PC-3 (cell line): ENCODE measurements around the gene FCSK. TPM values are rescaled to one million over a fixed set of nuclear protein-coding genes. Genes with fewer than 3 reads are reported as not detected.
"Not testable (repeated sequence)": the region's sequence is repeated elsewhere in the genome, so short reads cannot be mapped to it uniquely, and the experiment has no call there.

Source experiments
- ATAC-seq: fragments of 200-7000 bp; cut with Tn5 transposase; 2 replicates; pipeline ENCODE4 v1.9.1; 2020; ENCODE audit warnings: mild to moderate bottlenecking, moderate library complexity
- Bru-seq: library from RNA; stranded (reverse); fragments of 400-500 nt; gene quantifications from one replicate; lab custom pipeline; 2021; lab: Mats Ljungman, UMichigan
- BruChase-seq, 2 experiments: library from RNA; stranded (reverse); fragments of 400-500 nt; gene quantifications; one replicate each; lab custom pipeline; 2021; lab: Mats Ljungman, UMichigan
- BruUV-seq: library from RNA; stranded (reverse); fragments of 400-500 nt; replicated peaks from 2 replicates; lab custom pipeline; 2021; lab: Mats Ljungman, UMichigan
- CTCF ChIA-PET: fragments of 300-600 bp; sonication (Branson Sonifier 250); formaldehyde crosslinking; loops from one replicate; lab custom pipeline; 2022; ENCODE audit warnings: antibody characterized with exemption; lab: Charles Lee
- POLR2A ChIA-PET: fragments of 300-600 bp; sonication (Branson Sonifier 250); formaldehyde crosslinking; loops from one replicate; lab custom pipeline; 2022; ENCODE audit warnings: antibody characterized with exemption; ENCODE audit not compliant: unreplicated experiment; lab: Charles Lee
- DNase-seq: peaks from one replicate; pipeline ENCODE4 v3.0.0-alpha.2; 2015
- H2AFZ ChIP-seq: fragments of 300-600 bp; sonication (generic); 2 replicates; pipeline ENCODE4 v1.6.0; 2016; ENCODE audit warnings: antibody characterized with exemption, low read length
- H3F3A ChIP-seq: fragments of 300-600 bp; sonication (generic); one replicate; pipeline ENCODE4 v1.6.0; 2017; ENCODE audit warnings: antibody characterized with exemption, low read length, control low read depth, mild to moderate bottlenecking; ENCODE audit not compliant: unreplicated experiment
- H3K27ac ChIP-seq: fragments of 300-600 bp; sonication (generic); 2 replicates; pipeline ENCODE4 v1.5.1; 2016; ENCODE audit warnings: mild to moderate bottlenecking, low read length
- H3K27me3 ChIP-seq: fragments of 300-600 bp; sonication (generic); 2 replicates; pipeline ENCODE4 v1.6.1; 2016; ENCODE audit warnings: low read length, mixed read lengths
- H3K36me3 ChIP-seq: fragments of 300-600 bp; sonication (generic); 2 replicates; pipeline ENCODE4 v1.6.1; 2016; ENCODE audit warnings: low read depth, mixed run types, low read length, mixed read lengths
- H3K4me1 ChIP-seq: fragments of 300-600 bp; sonication (generic); 2 replicates; pipeline ENCODE4 v1.5.1; 2016; ENCODE audit warnings: low read length; ENCODE audit not compliant: insufficient read depth
- H3K4me2 ChIP-seq: fragments of 300-600 bp; sonication (generic); 2 replicates; pipeline ENCODE4 v1.6.0; 2016; ENCODE audit warnings: low read length
- H3K4me3 ChIP-seq: fragments of 300-600 bp; sonication (generic); 2 replicates; pipeline ENCODE4 v1.5.1; 2016; ENCODE audit warnings: mild to moderate bottlenecking, low read length, mixed read lengths
- H3K79me2 ChIP-seq: fragments of 300-600 bp; sonication (generic); 2 replicates; pipeline ENCODE4 v1.6.1; 2017; ENCODE audit warnings: low read length, mixed read lengths
- H3K9ac ChIP-seq: fragments of 300-600 bp; sonication (generic); 2 replicates; pipeline ENCODE4 v1.6.0; 2016; ENCODE audit warnings: mild to moderate bottlenecking, low read length
- H3K9me2 ChIP-seq: fragments of 300-600 bp; sonication (generic); replicated peaks from 2 replicates; pipeline ENCODE4 v1.6.1; 2016; ENCODE audit warnings: mixed run types, low read length, mixed read lengths
- H3K9me3 ChIP-seq: fragments of 300-600 bp; sonication (generic); 2 replicates; pipeline ENCODE4 v1.6.1; 2016; ENCODE audit warnings: low read length, mixed read lengths
- H4K20me1 ChIP-seq: fragments of 300-600 bp; sonication (generic); 2 replicates; pipeline ENCODE4 v1.6.1; 2016; ENCODE audit warnings: low read length, mixed read lengths
- CTCF ChIP-seq: fragments of 300-600 bp; sonication (generic); conservative IDR thresholded peaks from 2 replicates; pipeline ENCODE4 v1.5.1; 2017; ENCODE audit warnings: antibody characterized with exemption, low read depth, mild to moderate bottlenecking, low read length
- EZH2 ChIP-seq: fragments of 300-600 bp; sonication (generic); IDR thresholded peaks from one replicate; pipeline ENCODE4 v1.6.1; 2017; ENCODE audit warnings: antibody characterized with exemption, mild to moderate bottlenecking, low read length; ENCODE audit not compliant: unreplicated experiment
- EZH2phosphoT487 ChIP-seq: fragments of 300-600 bp; sonication (generic); IDR thresholded peaks from 2 replicates; pipeline ENCODE4 v1.6.1; 2018; ENCODE audit warnings: mild to moderate bottlenecking, antibody characterized with exemption, low read length, borderline replicate concordance
- intact Hi-C: fragments of 100-400 bp; cut with micrococcal nuclease; formaldehyde crosslinking; loops from 2 replicates; pipeline ENCODE4 v1.9.0; 2023
- long read RNA-seq: library from polyadenylated mRNA; unstranded; transcript quantifications from one replicate; pipeline ENCODE4 v2.0.0, GENCODE V29; 2021; ENCODE audit not compliant: unreplicated experiment
- total RNA-seq: library from RNA; depleted of rRNA; stranded (reverse); fragments of >200 nt; gene quantifications from 2 replicates; pipeline ENCODE4 v1.2.3, GENCODE V29; 2014; rRNA removed

The FCSK gene
- total RNA-seq, result 9.7 and 11.7 TPM in 2 replicates
- percentile 53 among the genes with signal in this experiment for Bru-seq, nascent RNA
- BruChase-seq, experiment 1, labeled RNA remaining after a 6-hour chase, result percentile 64 among the genes with signal in this experiment
- BruChase-seq, experiment 2, labeled RNA remaining after a 2-hour chase, result percentile 62 among the genes with signal in this experiment
- long read RNA-seq, full-length matches to known transcripts, result 3 of 58 reads
- long read RNA-seq, partial matches to known transcripts, result 31 of 58 reads
- long read RNA-seq, other reads (novel, unspliced or antisense), result 24 of 58 reads

- Histone ChIP-seq H3K9me2 (no peaks in the 10 kb centered on the region), H3K4me1 (peaks cover 6% of the 10 kb centered on the region), H4K20me1 (no peaks in the 10 kb centered on the region), H3K4me3 (peak within 1 kb of the TSS; percentile 94), H3F3A (no peaks in the 10 kb centered on the region), H3K27ac (peak within 1 kb of the TSS; percentile 65), H3K9ac (peak within 1 kb of the TSS; percentile 78), H3K4me2 (peak within 1 kb of the TSS; percentile 84), H3K9me3 (no peaks in the 10 kb centered on the region), H3K79me2 (no peaks in the 10 kb centered on the region), H2AFZ (peak within 1 kb of the TSS; percentile 99), H3K36me3 (no peaks in the 10 kb centered on the region), H3K27me3 (no peaks in the 10 kb centered on the region)
- ChIA-PET POLR2A (interaction anchor here (0.5 kb wide), 1 partner anchor 78 kb away, joined by 4 read pairs; no protein-coding TSS in a partner anchor), CTCF (interaction anchor here (0.6 to 1.2 kb wide), 2 partner anchors 26 to 114 kb away, joined by 3 to 4 read pairs; no protein-coding TSS in a partner anchor)
- no peak for TF ChIP-seq EZH2phosphoT487
- no peak for TF ChIP-seq EZH2
- TF ChIP-seq CTCF, result no peak
- intact Hi-C loops, result no loop called here
- DNase-seq (peak; percentile 45), ATAC-seq (peak; percentile 92)
- no TSS peak for BruUV-seq
Observed at GRCh38 chr16:70454222-70455034, at the start of gene FCSK. Gene FCSK, plus strand, starts transcription at chr16:70454595. Its CDS starts 8,596 bp downstream, at chr16:70463191.

DNA sequence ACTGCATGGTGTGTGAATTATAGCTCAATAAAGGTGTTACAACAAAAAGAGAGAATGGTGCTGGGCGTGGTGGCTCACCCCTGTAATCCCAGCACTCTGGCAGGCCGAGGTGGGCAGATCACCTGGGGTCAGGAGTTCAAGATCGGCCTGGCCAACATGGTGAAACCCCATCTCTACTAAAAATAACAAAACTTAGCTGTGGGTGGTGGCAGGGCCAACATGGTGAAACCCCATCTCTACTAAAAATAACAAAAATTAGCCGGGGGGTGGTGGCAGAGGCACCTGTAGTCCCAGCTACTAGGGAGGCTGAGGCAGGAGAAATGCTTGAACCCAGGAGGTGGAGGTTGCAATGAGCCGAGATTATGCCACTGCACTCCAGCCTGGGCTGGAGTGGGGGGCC, 48.3 kb upstream of the FCSK start:
- POLR2A ChIA-PET, result not testable (repeated sequence)

GRCh38 chr16:70407811-70408274, 46.6 kb upstream of the FCSK start:
- Histone ChIP-seq H3K79me2 (no peaks in the 10 kb centered on the region), H3K9me3 (no peaks in the 10 kb centered on the region), H3K4me2 (no peak overlapping the region), H3F3A (no peaks in the 10 kb centered on the region), H3K27me3 (no peaks in the 10 kb centered on the region), H3K9ac (no peak overlapping the region), H3K4me3 (no peak overlapping the region), H4K20me1 (no peaks in the 10 kb centered on the region), H3K9me2 (no peaks in the 10 kb centered on the region), H3K27ac (no peak overlapping the region), H2AFZ (no peak overlapping the region), H3K36me3 (no peaks in the 10 kb centered on the region), H3K4me1 (peaks cover 12% of the 10 kb centered on the region; the same call in 1 of the 2 replicates)
- ATAC-seq, result no peak
- intact Hi-C loops, result no loop called here
- ChIA-PET CTCF (no interaction called here), POLR2A (no interaction called here)
- TF ChIP-seq EZH2phosphoT487, result no peak
- TF ChIP-seq EZH2, result no peak
- no peak for TF ChIP-seq CTCF
- no peak for DNase-seq
- BruUV-seq, result no TSS peak

More for the DNA sequence above, 48.3 kb upstream of the FCSK start:
- H3K4me3 ChIP-seq, CTCF ChIA-PET, H3K9me2 ChIP-seq, H3K9me3 ChIP-seq, H3K79me2 ChIP-seq, H2AFZ ChIP-seq, intact Hi-C loops, H3K9ac ChIP-seq, ATAC-seq, H3K36me3 ChIP-seq, H4K20me1 ChIP-seq, H3K27me3 ChIP-seq, H3K27ac ChIP-seq, DNase-seq, H3F3A ChIP-seq, BruUV-seq, H3K4me2 ChIP-seq: not testable (repeated sequence)
- peaks cover 12% of the 10 kb centered on the region; the same call in 1 of the 2 replicates for H3K4me1 ChIP-seq
